Activated CD8-positive, alpha-beta memory T cell treated with anti-CD3 and anti-CD28 coated beads for 1 hour (primary cell): ENCODE measurements around the gene HES6.
A peak's percentile ranks its signal among the peaks of the same experiment; 100 is the strongest.

Source experiments
- DNase-seq, 2 donors: peaks; one replicate each; pipeline ENCODE4 v3.0.0-alpha.2; 2020; ENCODE audit warnings: low read depth in 1 of 2; ENCODE audit errors: extremely low read depth in 1 of 2

HES6 gene

GRCh38 chr2:238256111-238256510 lies 16.3 kb upstream of the HES6 start:
- no peak for DNase-seq

GRCh38 chr2:238255636-238256035 lies 15.8 kb upstream of the HES6 start:
- no peak for DNase-seq

GRCh38 chr2:238255151-238255551 lies 15.3 kb upstream of the HES6 start:
- DNase-seq = no peak

- no peak for DNase-seq
Measured at GRCh38 chr2:238254095-238254723, 14.4 kb upstream of the HES6 start.

GRCh38 chr2:238252766-238253630 lies 13.2 kb upstream of the HES6 start:
- no peak for DNase-seq

GRCh38 chr2:238251986-238252385 lies 12.1 kb upstream of the HES6 start:
- DNase-seq = no peak

- DNase-seq = no peak
Measured at GRCh38 chr2:238251331-238251730, 11.5 kb upstream of the HES6 start.

GRCh38 chr2:238250896-238251295 lies 11.1 kb upstream of the HES6 start:
- DNase-seq = no peak

- no peak for DNase-seq
Measured at GRCh38 chr2:238247841-238248453, 8.1 kb upstream of the HES6 start.

- no peak for DNase-seq
Measured at GRCh38 chr2:238247002-238247822, 7.4 kb upstream of the HES6 start.

GRCh38 chr2:238244151-238244550 lies 4.3 kb upstream of the HES6 start:
- no peak for DNase-seq

GRCh38 chr2:238243496-238244076 lies 3.7 kb upstream of the HES6 start:
- DNase-seq = no peak

GRCh38 chr2:238242731-238243495 lies 3.1 kb upstream of the HES6 start:
- no peak for DNase-seq

GRCh38 chr2:238241970-238242369 lies 2.1 kb upstream of the HES6 start:
- no peak for DNase-seq

GRCh38 chr2:238240757-238241711 lies 1.2 kb upstream of the HES6 start:
- DNase-seq = no peak

GRCh38 chr2:238239543-238239862 lies 335 bp downstream of the HES6 start:
- no peak for DNase-seq

GRCh38 chr2:238238766-238239542 lies 884 bp downstream of the HES6 start:
- DNase-seq = peak in 1 of 2 donors; percentile 27

GRCh38 chr2:238238311-238238765 lies 1.5 kb downstream of the HES6 start:
- DNase-seq = no peak
